ENCODE data around the gene MAPK14.

MAPK14 gene

DNA sequence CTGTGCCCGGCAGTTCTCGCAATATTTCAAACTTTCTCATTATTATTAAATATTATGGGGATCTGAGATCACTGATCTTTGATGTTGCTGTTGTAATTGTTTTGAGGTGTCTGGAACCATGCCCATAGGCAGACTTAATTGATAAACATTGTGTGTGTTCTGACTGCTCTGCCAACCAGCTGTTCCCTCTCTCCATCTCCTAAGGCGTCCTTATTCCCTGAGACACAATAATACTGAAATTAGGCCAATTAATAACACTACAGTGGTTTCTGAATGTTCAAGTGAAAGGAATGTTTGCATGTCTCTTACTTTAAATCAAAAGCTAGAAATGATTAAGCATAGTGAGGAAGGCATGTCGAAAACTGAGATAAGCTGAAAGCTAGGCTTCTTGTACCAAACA, 7.6 kb downstream of the MAPK14 start:
- no peak for DNase-seq

DNA sequence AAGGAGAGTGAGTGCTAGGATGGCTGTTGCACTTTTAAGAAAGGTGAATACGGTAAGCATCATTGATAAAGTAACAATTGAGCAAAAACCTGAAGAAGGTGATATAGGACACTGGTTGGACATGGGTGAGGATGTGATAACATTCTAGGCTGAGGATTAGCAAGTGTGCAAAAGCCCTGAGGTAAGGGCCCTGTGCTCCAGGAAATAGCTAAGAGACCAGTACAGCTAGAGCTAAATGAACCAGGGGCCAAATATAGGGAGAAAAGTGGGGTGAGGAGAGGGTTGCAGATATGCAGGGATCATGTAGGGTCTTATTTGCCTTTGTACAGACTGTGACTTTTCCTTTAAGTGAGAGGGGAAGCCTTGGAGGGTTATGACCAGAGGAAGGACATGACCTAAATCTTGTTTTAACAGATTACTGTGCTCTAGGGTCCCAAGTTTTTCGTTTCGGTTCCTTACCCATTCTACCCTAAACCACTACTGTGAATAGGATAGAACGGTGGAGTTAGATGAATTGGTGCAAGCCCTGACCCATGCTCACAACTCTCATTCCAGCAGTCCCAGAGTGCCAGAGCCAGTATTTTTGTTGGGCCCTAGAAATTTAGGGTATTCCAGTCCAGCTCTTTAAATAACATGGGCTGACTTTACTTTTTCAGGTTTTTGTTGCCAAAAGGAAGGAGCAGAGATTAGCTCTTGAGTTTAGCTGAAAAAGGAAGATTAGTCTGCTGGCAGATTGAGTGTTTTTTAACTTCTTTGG, 10.7 kb downstream of the MAPK14 start:
- DNase-seq, result no peak

DNA sequence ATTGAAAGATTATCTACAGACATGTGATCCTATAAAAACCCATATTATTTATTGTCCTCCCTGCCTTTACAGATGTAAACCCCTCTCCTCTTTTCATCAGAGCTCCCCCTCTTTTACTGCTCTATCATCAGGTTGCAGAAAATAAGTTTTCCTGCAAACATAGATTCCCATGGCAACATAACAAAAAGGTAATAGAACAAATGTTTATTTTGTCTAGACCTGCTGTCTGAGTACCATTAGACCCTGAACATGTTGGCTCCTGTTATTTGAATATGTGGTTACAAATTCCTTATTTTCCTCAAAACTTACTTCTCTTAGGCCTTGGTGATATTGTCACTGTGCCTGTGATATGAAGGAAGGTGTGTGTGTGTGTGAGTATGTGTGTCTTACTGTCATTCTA, 11.5 kb downstream of the MAPK14 start:
- no peak for DNase-seq

DNA sequence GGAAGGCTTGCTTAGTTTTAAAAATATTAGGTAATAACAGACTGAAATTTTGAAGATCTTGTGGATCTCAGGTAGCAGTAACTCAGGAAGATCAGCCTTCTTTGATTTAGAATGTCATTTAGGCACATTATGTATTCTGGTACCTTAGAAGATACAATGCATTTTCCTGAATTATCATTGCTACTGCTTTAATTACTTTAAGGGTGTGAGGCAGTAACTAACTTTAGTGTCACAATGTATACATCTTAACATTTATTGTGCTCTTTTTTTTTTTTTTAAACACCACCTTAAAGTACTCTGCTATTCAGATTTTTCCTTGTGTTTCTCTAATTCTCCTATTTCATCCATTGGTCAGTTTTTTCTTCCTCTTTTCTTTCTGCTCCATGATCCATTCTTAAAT, 13.3 kb downstream of the MAPK14 start:
- DNase-seq, result no peak

GRCh38 chr6:36042618-36043260, 15.1 kb downstream of the MAPK14 start:
- DNase-seq, result no peak

DNA sequence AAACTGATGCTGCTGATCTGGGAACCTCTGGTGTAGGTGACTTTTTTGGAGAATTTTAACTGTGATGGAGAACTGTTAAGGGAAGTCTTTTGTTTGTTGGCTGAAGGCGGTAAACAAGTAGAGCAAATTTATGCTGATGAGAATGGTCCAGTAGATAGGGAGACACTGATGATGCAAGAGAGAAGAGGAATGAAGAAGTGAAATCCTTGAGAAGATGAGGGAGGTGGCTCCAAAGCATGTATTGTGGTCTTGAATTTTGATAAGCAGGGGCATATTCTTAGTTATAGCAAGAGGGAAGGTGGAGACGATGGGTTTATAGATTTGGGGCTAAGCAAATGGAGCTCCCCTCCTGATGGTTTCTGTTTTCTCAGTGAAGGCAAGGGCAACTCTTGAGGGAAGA, 22.0 kb downstream of the MAPK14 start:
- no peak for DNase-seq

DNA sequence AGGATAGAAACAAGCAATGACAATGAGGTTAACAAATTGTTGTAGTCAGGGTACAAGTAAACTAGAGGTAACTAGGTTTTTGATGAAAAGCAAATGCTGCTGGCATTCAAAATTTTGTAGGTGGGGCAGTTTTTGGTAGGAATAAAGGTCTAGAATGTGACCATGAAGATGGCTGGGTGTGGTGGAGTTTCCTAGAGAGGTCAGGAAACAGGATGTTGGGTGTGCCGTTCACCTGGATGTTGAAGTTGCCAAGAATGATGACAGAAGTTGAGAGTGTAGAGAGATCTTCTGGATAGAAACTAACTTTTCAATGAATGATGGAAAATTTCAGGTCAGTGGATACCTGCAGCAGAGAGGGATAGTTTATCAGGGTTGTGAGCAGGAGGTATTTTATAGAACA, 22.7 kb downstream of the MAPK14 start:
- no peak for DNase-seq

DNA sequence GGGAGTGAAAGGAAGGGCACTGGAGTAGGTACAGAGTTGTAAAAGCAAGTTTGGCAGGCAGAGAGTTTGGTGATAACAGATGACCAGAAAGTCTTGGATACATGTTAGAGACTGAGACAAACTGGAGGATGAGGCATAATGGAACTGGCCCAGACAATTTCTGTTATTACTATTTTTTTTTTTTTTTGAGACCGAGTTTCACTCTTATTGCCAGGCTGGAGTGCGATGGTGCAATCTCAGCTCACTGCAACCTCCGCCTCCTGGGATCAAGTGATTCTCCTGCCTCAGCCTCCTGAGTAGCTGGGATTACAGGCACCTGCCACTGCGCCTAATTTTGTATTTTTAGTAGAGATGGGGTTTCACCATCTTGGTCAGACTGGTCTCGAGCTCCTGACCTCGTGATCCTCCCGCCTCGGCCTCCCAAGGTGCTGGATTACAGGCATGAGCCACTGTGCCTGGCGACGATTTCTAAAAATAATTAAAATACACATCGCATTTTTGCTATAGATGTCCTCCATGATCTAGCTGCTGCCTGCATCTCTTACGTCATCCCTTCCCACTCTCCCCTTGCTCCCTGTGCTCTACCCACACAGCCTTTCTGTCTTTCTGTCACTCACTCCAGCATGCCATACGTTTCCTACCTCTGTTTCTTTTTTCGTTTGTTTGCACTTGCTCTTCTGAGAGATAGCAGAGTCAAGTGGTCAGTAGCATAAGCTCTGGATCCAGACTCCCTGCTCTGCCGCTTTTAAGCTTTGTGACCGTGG, 23.5 kb downstream of the MAPK14 start:
- DNase-seq, result no peak

DNA sequence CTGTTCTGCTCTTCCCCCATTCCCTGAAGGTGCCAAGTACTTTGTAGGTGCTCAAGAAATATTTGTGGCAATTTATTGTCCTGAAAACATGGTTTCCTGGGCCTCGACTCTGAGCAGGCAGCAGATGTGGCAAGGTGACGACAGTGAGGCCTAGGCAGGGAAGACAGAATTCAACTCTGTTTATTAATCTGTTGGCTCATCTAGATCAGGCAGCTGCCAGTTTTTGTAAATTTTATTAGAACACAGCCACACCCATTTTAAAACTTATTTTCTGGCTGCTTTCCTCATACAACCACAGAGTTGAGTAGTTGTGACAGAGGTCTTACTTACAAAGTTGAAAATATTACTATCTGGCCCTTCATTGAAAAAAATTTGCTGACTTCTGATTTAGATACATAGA, 24.5 kb downstream of the MAPK14 start:
- DNase-seq, result no peak

DNA sequence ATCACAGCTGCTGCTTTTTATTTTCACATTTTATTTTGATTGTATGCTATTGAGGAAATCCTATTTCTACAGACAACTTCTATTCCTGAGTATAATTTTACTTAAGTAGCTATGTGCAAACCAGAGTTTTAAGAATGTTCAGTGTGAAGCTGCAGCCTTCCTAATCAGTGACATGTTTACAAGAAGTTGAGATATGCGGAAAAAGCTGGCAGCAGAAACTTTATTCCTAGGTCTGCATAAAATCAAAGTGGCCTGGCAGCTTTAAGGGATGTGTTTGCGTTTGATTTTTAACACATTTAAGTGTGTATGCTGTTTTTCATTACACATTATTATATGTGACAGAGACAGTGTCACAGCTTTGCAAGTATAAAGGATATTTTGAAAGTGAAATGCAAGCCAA, 26.3 kb downstream of the MAPK14 start:
- DNase-seq, result no peak

- DNase-seq, result no peak
These were observed 26.8 kb downstream of the MAPK14 start for GRCh38 chr6:36054415-36054814.

DNA sequence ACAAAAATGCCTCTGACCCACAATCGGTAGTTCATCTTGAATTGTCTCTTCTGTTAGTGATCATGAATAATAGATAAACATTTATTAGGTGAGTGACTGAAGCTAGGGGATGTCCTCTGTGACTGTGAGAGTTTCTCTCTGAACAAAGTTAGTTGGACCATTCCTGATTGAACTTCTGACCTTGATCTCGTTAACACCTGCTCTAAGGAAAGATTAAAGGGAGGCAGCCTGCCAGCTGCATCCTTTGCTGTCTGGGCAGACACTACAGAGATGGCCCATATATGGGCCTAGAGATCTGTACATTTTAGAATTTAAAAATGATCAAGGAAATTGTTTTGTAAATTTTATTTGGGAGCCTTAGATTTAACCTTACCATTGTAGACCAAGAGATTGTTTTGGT, 27.3 kb downstream of the MAPK14 start:
- no peak for DNase-seq

DNA sequence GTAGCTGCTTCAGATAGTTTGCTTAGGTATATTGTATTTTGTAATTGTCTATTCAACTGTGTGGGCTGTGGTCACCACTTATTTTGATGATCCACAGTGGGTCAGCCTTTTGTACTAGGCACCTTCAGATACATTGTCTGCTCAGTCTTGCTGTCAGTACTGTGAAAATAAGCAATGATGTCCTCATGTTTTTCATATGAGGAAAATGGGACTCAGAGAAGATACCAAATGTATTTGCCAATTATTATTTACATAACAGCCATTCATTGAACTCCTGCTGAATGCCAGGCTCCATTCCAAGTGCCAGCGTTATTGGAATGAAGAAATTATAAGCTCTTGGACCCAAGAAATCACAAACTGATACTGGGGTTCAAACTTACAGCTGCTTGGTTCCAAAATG, 28.6 kb downstream of the MAPK14 start:
- no peak for DNase-seq

DNA sequence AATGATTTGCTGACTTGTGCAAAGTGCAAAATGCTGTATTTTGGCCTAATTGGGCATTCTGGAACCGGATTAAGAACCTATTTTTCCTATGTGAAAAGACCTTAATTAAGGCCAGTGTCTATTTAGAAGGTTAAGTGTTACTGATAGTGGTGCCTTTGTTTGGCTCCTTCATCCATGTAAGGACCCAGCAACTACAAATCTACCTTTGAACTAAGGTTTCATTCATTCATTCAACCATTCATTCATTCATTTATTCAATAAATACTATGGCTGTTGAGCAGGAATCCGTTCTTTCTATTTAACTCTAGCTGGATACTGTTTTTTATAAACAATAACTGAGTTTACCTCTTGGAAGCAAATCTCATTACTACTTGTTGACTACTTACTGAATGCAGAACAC, 33.6 kb downstream of the MAPK14 start:
- no peak for DNase-seq

DNA sequence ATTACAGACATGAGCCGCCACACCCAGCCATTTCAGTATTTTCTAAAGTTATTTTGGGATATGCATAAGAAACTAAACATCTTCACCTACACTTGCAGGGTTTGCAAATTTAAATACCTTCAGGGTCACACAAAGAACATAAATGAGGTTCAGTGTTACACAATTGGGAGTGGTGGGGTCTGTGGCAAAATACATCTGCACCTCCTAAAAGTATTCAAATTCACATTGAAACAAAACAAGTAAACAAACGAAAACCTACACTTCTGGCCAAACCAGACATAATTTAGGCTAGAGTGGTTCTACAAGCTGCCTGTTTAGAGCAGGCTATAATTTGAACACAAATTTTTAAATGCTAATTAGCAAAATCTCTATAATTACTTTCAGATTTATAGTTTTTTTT, 34.6 kb downstream of the MAPK14 start:
- DNase-seq, result no peak

- DNase-seq, result no peak
These were observed 35.9 kb downstream of the MAPK14 start for GRCh38 chr6:36063318-36064060.

DNA sequence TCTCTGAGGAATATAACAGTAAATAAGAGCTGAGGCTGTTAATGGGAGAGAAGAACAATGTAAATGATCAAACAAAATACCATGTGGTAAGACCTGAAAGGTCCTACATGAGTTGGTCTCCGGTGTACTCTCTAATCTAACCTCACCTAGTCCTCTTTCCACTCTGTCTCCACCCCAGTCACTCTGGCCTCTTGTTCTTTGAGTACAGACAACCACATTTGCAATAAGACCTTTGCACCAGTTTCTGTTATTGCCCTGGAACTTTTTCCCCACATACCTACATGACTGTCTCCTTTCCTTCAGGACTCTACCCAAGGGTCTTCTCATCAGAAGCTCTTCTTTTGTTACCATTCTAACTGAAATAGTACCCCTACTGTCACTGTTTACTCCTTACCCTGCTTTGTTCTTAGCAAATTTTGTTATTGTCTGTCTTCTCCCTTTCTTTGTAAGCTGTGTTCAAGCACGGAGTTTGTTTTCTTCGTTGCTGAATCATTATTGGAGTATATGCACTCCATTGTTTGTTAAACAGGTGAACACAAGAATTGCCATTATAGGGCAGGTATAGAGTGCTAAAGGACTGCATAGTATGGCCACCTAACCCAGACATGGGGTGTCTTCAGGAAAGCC, 37.3 kb downstream of the MAPK14 start:
- no peak for DNase-seq

DNA sequence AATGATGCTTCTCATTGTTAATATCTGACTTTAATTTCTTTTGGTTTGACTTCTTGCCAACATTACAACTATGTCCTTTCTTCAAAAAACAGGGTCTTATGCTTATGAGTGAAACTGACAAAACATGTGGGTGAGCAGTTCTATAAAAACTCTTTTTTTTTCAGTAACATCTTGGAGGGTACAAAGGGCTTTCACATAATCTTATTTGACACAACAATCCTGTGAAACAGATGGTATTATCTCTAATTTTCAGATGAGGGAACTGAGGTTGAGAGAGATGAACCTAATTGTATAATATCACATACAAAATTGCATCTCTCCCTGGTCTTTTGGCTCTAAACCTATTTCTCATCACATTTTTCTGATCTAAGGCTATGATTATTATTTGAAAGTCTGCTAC, 38.3 kb downstream of the MAPK14 start:
- no peak for DNase-seq

DNA sequence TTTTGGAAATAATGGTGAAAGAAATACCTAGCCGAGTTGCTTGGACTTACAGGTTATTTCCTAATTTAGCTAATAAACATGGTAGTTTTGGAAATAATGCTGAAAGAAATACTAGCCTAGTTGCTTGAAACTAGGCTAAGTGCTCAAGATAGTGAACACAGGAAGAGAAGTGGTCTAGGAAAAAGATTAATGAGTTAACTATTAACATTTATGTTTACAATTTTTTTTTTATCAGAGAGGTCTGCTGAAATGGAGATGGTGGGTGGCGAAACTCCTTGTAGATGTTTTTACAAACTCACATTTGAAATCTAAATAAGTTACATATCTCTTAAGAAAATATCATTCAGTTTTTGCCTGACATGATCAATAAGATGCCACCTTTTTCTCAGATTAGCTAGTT, 39.2 kb downstream of the MAPK14 start:
- no peak for DNase-seq

- DNase-seq, result no peak
These were observed 39.9 kb downstream of the MAPK14 start for GRCh38 chr6:36067374-36068011.

DNA sequence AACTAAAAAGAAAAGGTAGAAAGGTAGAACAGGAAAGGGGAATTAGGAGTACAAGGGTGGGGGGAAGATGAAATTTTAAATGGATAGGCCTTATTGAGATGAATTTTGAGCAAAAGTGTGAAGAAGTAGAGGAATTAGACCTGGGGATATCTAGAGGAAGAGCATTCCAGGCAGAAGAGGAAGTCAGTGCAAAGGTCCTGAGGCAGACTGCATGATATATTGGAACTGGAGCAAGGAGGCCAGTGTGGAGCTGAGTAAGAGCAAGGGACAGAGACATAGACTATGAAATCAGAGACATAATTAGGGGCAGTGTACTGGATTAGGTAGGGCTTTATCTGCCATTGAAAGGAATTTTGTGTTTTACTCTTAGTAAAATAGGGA, 40.4 kb downstream of the MAPK14 start:
- no peak for DNase-seq

All from hypothalamus (tissue), 51 donors.